Fibroblast of villous mesenchyme (primary cell): Measurements from ENCODE around the gene SPACA5B. TPM values are rescaled to one million over a fixed set of nuclear protein-coding genes. Genes with fewer than 3 reads are reported as not detected.
"Not testable (repeated sequence)": the region's sequence is repeated elsewhere in the genome, so short reads cannot be mapped to it uniquely, and the experiment has no call there.

Experiments used
- DNase-seq: peaks from one replicate; pipeline ENCODE4 v3.0.0-alpha.2; 2010; ENCODE audit warnings: low read depth
- H3K4me3 ChIP-seq: 2 replicates; pipeline ENCODE4 v1.5.1; 2011; ENCODE audit warnings: low read depth, mild to moderate bottlenecking, low read length
- CTCF ChIP-seq: IDR thresholded peaks from 2 replicates; pipeline ENCODE4 v1.5.1; 2012; ENCODE audit warnings: low read depth, mild to moderate bottlenecking, low read length; ENCODE audit not compliant: insufficient read depth
- total RNA-seq: library from RNA; depleted of rRNA; stranded (reverse); fragments of >200 nt; gene quantifications from 2 replicates; pipeline ENCODE4 v1.2.3, GENCODE V29; 2012

SPACA5B gene
- total RNA-seq, 1 donor = not detected

- TF ChIP-seq CTCF = no peak
- DNase-seq = no peak
- no peak overlapping the region for H3K4me3 ChIP-seq
Observed at GRCh38 chrX:48107717-48108116, 22.7 kb upstream of the SPACA5B start.

- DNase-seq, H3K4me3 ChIP-seq: not testable (repeated sequence)
Observed at GRCh38 chrX:48125286-48125685, 5.1 kb upstream of the SPACA5B start.

GRCh38 chrX:48132308-48132844 is 1.9 kb downstream of the SPACA5B start:
- H3K4me3 ChIP-seq = not testable (repeated sequence)

GRCh38 chrX:48139076-48139475 is 8.7 kb downstream of the SPACA5B start:
- not testable (repeated sequence) for H3K4me3 ChIP-seq, DNase-seq

More at GRCh38 chrX:48132308-48132844, 1.9 kb downstream of the SPACA5B start:
- not testable (repeated sequence) for DNase-seq

- DNase-seq, H3K4me3 ChIP-seq: not testable (repeated sequence)
Observed at GRCh38 chrX:48141810-48142508, 11.5 kb downstream of the SPACA5B start.

- H3K4me3 ChIP-seq, DNase-seq: not testable (repeated sequence)
Observed at GRCh38 chrX:48142697-48143096, 12.3 kb downstream of the SPACA5B start.

- no peak for TF ChIP-seq CTCF
- H3K4me3 ChIP-seq = no peak overlapping the region
- no peak for DNase-seq
Observed at GRCh38 chrX:48153769-48154168, 23.3 kb downstream of the SPACA5B start.

GRCh38 chrX:48154796-48155195 is 24.4 kb downstream of the SPACA5B start:
- no peak for TF ChIP-seq CTCF
- no peak for DNase-seq
- no peak overlapping the region for H3K4me3 ChIP-seq

GRCh38 chrX:48156014-48156413 is 25.6 kb downstream of the SPACA5B start:
- no peak overlapping the region for H3K4me3 ChIP-seq
- TF ChIP-seq CTCF = no peak
- no peak for DNase-seq
